Heart left ventricle (tissue), 16 donors: Measurements from ENCODE around the gene GET4. TPM values are rescaled to one million over a fixed set of nuclear protein-coding genes. Genes with fewer than 3 reads are reported as not detected.

ENCODE experiments used
- ATAC-seq, 4 donors: fragments of 200-7000 bp; cut with Tn5 transposase; one replicate each; pipeline ENCODE4 v1.9.1; 2020 to 2022; ENCODE audit warnings: moderate library complexity in 4 of 4, mild to moderate bottlenecking in 3 of 4, moderate number of reproducible peaks in 1 of 4
- DNase-seq, 5 donors: peaks; one replicate each; pipeline ENCODE4 v3.0.0-alpha.2; 2020
- H3K27ac ChIP-seq, 12 donors: fragments of 200-600 bp; sonication (generic) in 4 of 12; one replicate each; pipeline versions ENCODE4 v1.5.0 to v1.8.0; 2016 to 2022; ENCODE audit warnings: mild to moderate bottlenecking in 2 of 12
- H3K27me3 ChIP-seq, 9 donors: fragments of 200-600 bp; sonication (generic) in 2 of 9; one replicate each; pipeline versions ENCODE4 v1.5.1 to v1.8.0; 2016 to 2022; ENCODE audit warnings: mild to moderate bottlenecking in 3 of 9
- H3K36me3 ChIP-seq, 9 donors: fragments of 200-600 bp; sonication (generic) in 2 of 9; one replicate each; pipeline versions ENCODE4 v1.5.0 to v1.8.0; 2018 to 2022; ENCODE audit warnings: mild to moderate bottlenecking in 2 of 9
- H3K4me1 ChIP-seq, 12 donors: fragments of 200-600 bp; sonication (generic) in 4 of 12; one replicate each; pipeline versions ENCODE4 v1.5.0 to v1.8.0; 2016 to 2022; ENCODE audit warnings: mild to moderate bottlenecking in 3 of 12
- H3K4me3 ChIP-seq, 12 donors: fragments of 200-600 bp; sonication (generic) in 4 of 12; one replicate each; pipeline versions ENCODE4 v1.5.0 to v1.8.0; 2017 to 2022; ENCODE audit warnings: mild to moderate bottlenecking in 9 of 12, moderate library complexity in 4 of 12
- H3K9me3 ChIP-seq, 12 donors: fragments of 200-600 bp; sonication (generic) in 4 of 12; one replicate each; pipeline versions ENCODE4 v1.5.0 to v1.8.0; 2016 to 2022; ENCODE audit warnings: mild to moderate bottlenecking in 1 of 12
- POLR2A ChIP-seq, 2 donors: fragments of 450-650 bp; IDR thresholded peaks; one replicate each; pipeline ENCODE4 v1.6.1; 2017; ENCODE audit warnings: antibody characterized with exemption in 2 of 2, mild to moderate bottlenecking in 2 of 2, moderate library complexity in 2 of 2
- WGBS, 4 donors: extraction: QIAGEN DNeasy Blood & Tissue Kit in 2 of 4; methylation state at CpG; one replicate each; pipeline versions ENCODE4 v1.1.5 to v1.1.7; 2013 to 2018; 5-methylcytosine and 5-hydroxymethylcytosine counted together
- intact Hi-C, 10 donors: fragments of 100-400 bp; cut with DNase I; formaldehyde crosslinking; loops; one replicate each; pipeline versions ENCODE4 v1.11.1 to v1.14.2; 2022
- polyA plus RNA-seq, 2 donors: library from polyadenylated mRNA; stranded (reverse); fragments of 200-250 nt; gene quantifications; one replicate each; pipeline ENCODE4 v1.2.3, GENCODE V29; 2013
- total RNA-seq, 9 donors: library from RNA; depleted of rRNA in 2 of 9; stranded (reverse); fragments of >200 nt in 2 of 9; fragmentation: NEBNext Ultra II Directional in 3 of 9; extraction: Animal tissue kit (Norgen Biotek cat#: 25700) in 3 of 9; gene quantifications; one replicate each; pipeline versions ENCODE4 v1.1.0 to v1.2.4, GENCODE V29; 2016 to 2023
- TF ChIP-seq, protein P1 (sequence below), 12 donors: fragments of 200-600 bp; sonication (generic) in 4 of 12; IDR thresholded peaks; one replicate each; pipeline versions ENCODE4 v1.5.0 to v1.8.0; 2018 to 2022; ENCODE audit warnings: antibody characterized with exemption in 12 of 12, mild to moderate bottlenecking in 5 of 12
- donor health status: ischemic (EF 13 %, LVEDD 7.1; RV severe dilation, severe dysfunction).
- donor health status: healthy with polysubstance abuse.
- donor health status: DM: no; HTN: yes; CAD: no.
- donor health status: DM: no; HTN: no; CAD: no.
- donor health status: ischemic (EF 25% LVEDD 6.9; RV normal size, moderate dysfunction).
- donor health status: ischemic (EF 25% LVEDD 5.7; RV mildly dilated, moderate dysfunction).
- donor health status: healthy.
- donor health status: DM: yes; HTN: yes; CAD: no.
- donor health status: ischemic (EF 35%, LVEDD 5.7; RV mildly dilated, moderate dysfunction).
- donor health status: nonischemic (EF 11% LVEDD 7.7; RV severe dilation, severe dysfunction).
- donor health status: DM: yes; HTN: yes; CAD: no.
- donor health status: PGD.
- donor health status: ischemic (EF 29% LVEDD 5.4; RV normal size, mild dysfunction).
- donor health status: nonischemic (EF 23%, LVEDD 6.1; RV moderate dilation, normal function).

Gene GET4
- total and polyA plus RNA-seq, 11 donors, result 14.6 to 34.1 (median 19.7) TPM

DNA sequence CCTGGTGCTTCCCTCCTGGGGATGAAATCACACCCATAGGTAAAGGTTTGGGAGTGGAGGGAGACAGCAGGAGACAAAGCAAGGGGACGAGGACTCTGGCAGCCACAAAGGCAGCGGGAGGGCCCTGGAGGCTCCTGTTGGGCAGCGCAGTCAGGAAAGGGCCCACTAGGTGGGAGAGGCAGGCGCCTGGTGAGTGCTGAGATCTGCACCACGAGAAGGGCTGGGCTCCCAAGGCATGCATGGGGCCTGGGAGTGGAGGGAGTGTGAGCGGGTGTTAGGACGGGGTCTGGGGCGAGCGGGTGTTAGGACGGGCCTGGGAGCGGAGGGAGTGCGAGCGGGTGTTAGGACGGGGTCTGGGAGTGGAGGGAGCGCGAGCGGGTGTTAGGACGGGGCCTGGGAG, 13.0 kb downstream of the GET4 start:
- DNase-seq (peak in 1 of 5 donors; percentile 29), ATAC-seq (no peak)
- no peaks in the 10 kb centered on the region for H3K9me3 ChIP-seq
- peaks cover 0 to 69% (median 60%) of the 10 kb centered on the region in 9 donors for H3K36me3 ChIP-seq
- H3K4me1 ChIP-seq, result peaks cover 0 to 32% (median 16%) of the 10 kb centered on the region in 12 donors
- H3K27me3 ChIP-seq, result no peaks in the 10 kb centered on the region
- no peak overlapping the region for H3K27ac ChIP-seq
- WGBS, 4 donors, result 88 to 95% (median 92%) methylated on average over 14 to 18 of the region's 18 CpGs
- TF ChIP-seq, protein P1, sequence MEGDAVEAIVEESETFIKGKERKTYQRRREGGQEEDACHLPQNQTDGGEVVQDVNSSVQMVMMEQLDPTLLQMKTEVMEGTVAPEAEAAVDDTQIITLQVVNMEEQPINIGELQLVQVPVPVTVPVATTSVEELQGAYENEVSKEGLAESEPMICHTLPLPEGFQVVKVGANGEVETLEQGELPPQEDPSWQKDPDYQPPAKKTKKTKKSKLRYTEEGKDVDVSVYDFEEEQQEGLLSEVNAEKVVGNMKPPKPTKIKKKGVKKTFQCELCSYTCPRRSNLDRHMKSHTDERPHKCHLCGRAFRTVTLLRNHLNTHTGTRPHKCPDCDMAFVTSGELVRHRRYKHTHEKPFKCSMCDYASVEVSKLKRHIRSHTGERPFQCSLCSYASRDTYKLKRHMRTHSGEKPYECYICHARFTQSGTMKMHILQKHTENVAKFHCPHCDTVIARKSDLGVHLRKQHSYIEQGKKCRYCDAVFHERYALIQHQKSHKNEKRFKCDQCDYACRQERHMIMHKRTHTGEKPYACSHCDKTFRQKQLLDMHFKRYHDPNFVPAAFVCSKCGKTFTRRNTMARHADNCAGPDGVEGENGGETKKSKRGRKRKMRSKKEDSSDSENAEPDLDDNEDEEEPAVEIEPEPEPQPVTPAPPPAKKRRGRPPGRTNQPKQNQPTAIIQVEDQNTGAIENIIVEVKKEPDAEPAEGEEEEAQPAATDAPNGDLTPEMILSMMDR (IDR thresholded peaks at IDR 0.05), result no peak
- no peak for TF ChIP-seq POLR2A (IDR thresholded peaks at IDR 0.05)
- intact Hi-C loops, result no loop called here
- H3K4me3 ChIP-seq, result no peak overlapping the region

DNA sequence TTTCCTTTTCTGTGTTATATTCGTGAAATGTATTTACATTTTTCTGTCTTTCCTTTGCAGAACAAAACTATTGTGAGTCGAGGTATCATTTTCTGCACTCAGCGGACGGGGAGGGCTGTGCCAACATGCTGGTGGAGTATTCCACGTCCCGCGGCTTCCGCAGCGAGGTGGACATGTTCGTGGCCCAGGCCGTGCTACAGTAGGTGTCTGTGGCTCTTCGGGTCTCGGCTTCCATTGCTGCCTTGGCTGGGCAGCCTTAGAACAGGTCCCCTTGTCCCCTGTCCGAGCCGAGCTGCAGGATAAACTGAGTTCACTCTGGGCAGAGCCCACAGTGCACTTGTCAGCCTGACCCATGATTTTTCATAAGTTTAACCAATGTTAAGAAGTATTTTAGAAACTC, 14.5 kb downstream of the GET4 start:
- WGBS, 4 donors, result 94 to 95% (median 94%) methylated on average over 15 of the region's 15 CpGs
- DNase-seq, result peak in 1 of 5 donors; percentile 15
- H3K36me3 ChIP-seq, result peaks cover 0 to 84% (median 75%) of the 10 kb centered on the region in 9 donors

DNA sequence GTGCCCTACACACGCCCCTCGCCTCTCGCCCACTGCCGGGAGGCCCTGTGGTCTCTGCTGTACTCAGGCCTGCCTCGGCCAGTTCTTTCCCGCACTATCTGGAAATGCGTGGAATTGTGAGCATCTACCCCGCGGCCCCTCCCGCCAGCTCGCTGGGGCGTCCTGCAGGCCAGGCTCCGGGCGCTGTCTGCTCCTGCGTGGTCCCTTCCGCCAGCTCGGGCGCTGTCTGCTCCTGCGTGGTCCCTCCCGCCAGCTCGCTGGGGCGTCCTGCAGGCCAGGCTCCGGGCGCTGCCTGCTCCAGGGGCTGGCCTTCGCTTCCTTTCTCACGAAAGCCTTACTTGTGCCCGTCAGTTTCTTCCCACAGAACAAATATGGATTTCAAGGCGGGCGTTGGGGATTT, 14.9 kb downstream of the GET4 start:
- H3K36me3 ChIP-seq, result peaks cover 0 to 85% (median 76%) of the 10 kb centered on the region in 9 donors
- TF ChIP-seq POLR2A (IDR thresholded peaks at IDR 0.05), result no peak
- TF ChIP-seq, protein P1 (IDR thresholded peaks at IDR 0.05), result no peak
- WGBS, 4 donors, result 92 to 95% (median 93%) methylated on average over 29 of the region's 29 CpGs
- no peak for ATAC-seq
- intact Hi-C loops, result no loop called here
- no peak overlapping the region for H3K4me3 ChIP-seq
- peaks cover 0 to 15% (median 5%) of the 10 kb centered on the region in 12 donors for H3K4me1 ChIP-seq
- no peak overlapping the region for H3K27ac ChIP-seq
- no peaks in the 10 kb centered on the region for H3K27me3 ChIP-seq
- H3K9me3 ChIP-seq, result no peaks in the 10 kb centered on the region
- DNase-seq, result peak in 1 of 5 donors; percentile 58

More for the DNA sequence above, 14.5 kb downstream of the GET4 start:
- TF ChIP-seq POLR2A (IDR thresholded peaks at IDR 0.05), result no peak
- TF ChIP-seq, protein P1 (IDR thresholded peaks at IDR 0.05), result no peak
- H3K4me1 ChIP-seq, result peaks cover 0 to 19% (median 7%) of the 10 kb centered on the region in 12 donors
- no peak overlapping the region for H3K27ac ChIP-seq
- ATAC-seq, result no peak
- H3K27me3 ChIP-seq, result no peaks in the 10 kb centered on the region
- intact Hi-C loops, result no loop called here
- no peak overlapping the region for H3K4me3 ChIP-seq
- no peaks in the 10 kb centered on the region for H3K9me3 ChIP-seq

DNA sequence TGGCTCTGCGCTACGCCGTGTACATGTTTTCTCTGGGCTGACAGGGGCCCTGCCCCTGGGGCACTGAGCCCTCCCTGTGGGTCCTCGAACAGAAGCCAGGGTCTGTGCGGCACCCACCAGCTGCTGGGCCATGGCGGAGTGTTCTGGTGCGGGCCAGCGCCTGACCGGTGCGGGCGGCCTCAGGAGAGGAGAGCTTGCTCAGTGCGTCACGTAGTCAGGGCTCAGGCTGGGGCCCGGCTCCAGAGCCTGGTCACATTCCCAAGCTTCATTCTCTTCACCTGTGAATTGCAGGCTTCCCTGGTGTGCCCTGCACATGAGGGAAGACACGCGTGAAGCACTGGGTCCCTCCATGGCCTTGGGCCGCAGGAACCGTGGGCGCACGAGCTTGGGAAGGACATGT, 15.5 kb downstream of the GET4 start:
- no peaks in the 10 kb centered on the region for H3K9me3 ChIP-seq
- ATAC-seq, result no peak
- no peaks in the 10 kb centered on the region for H3K27me3 ChIP-seq
- H3K27ac ChIP-seq, result no peak overlapping the region
- DNase-seq, result peak in 1 of 5 donors; percentile 42
- no peak for TF ChIP-seq POLR2A (IDR thresholded peaks at IDR 0.05)
- TF ChIP-seq, protein P1 (IDR thresholded peaks at IDR 0.05), result no peak
- H3K36me3 ChIP-seq, result peaks cover 0 to 85% (median 77%) of the 10 kb centered on the region in 9 donors
- H3K4me1 ChIP-seq, result peaks cover 0 to 10% (median 4%) of the 10 kb centered on the region in 12 donors
- H3K4me3 ChIP-seq, result no peak overlapping the region
- 94 to 97% (median 96%) methylated on average over 16 to 20 of the region's 20 CpGs for WGBS, 4 donors
- intact Hi-C loops, result no loop called here
